ENCODE results near the gene KDM3B. TPM values are rescaled to one million over a fixed set of nuclear protein-coding genes. Genes with fewer than 3 reads are reported as not detected.

KDM3B gene
- total and polyA plus RNA-seq, 2 of the 8 experiments (the other 6 are each of a cell fraction or from before 2014, with no cell fraction given): 27.1 to 78.1 TPM

GRCh38 chr5:138449501-138450239 is 97.2 kb downstream of the KDM3B start (continued):
- TF ChIP-seq BACH1 (IDR thresholded peaks at IDR 0.05; ENCODE audit: low read length): peak; percentile 86
- TF ChIP-seq, protein P1, sequence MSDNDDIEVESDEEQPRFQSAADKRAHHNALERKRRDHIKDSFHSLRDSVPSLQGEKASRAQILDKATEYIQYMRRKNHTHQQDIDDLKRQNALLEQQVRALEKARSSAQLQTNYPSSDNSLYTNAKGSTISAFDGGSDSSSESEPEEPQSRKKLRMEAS (IDR thresholded peaks at IDR 0.05): peak; percentile 29; the same call in 1 of the 2 replicates
- TF ChIP-seq TAF1 (IDR thresholded peaks at IDR 0.05; ENCODE audit: low read depth, low read length): peak; percentile 58; the same call in 1 of the 2 replicates
- TF ChIP-seq YY1 (IDR thresholded peaks at IDR 0.05; ENCODE audit: low read depth, low read length): no peak
- peak; percentile 66 to 92; a peak in 3 of 4 replicates for TF ChIP-seq HDAC2 (IDR thresholded peaks at IDR 0.05; ENCODE audit: borderline replicate concordance in 1 of 2, low read depth in 2 of 2, low read length in 2 of 2)
- no peak for TF ChIP-seq TAF7 (optimal IDR thresholded peaks at IDR 0.05; ENCODE audit: borderline replicate concordance, low read depth, low read length)
- TF ChIP-seq CTCF (IDR thresholded peaks at IDR 0.05; ENCODE audit: control extremely low read depth in 1 of 3, insufficient read depth in 1 of 3, low read depth in 1 of 3, low read length in 3 of 3): peak in 2 of 3 experiments; percentile 95 to 97; a peak in 3 of 4 replicates
- TF ChIP-seq KDM5A (IDR thresholded peaks at IDR 0.05; ENCODE audit: low read length): no peak

Data from H1 (cell line).